ENCODE data around the gene ECHS1. TPM values are rescaled to one million over a fixed set of nuclear protein-coding genes. Genes with fewer than 3 reads are reported as not detected.

ECHS1 gene
- total RNA-seq, 1 donor from 2014 or later: 64.3 TPM

GRCh38 chr10:133316266-133316665, 56.9 kb downstream of the ECHS1 start:
- Mint-ChIP-seq H3K27ac (no peak overlapping the region), H3K36me3 (ENCODE audit: low read depth) (peaks cover 9% of the 10 kb centered on the region), H3K9me3 (peaks cover 6% of the 10 kb centered on the region), H3K4me1 (peaks cover 11% of the 10 kb centered on the region), H3K4me3 (no peak overlapping the region), H3K27me3 (peaks cover 9% of the 10 kb centered on the region)
- no peak for DNase-seq
- intact Hi-C loops (cut with micrococcal nuclease): no loop called here

- Mint-ChIP-seq H3K4me1 (peaks cover 11% of the 10 kb centered on the region), H3K27ac (no peak overlapping the region), H3K36me3 (ENCODE audit: low read depth) (peaks cover 10% of the 10 kb centered on the region), H3K4me3 (no peak overlapping the region), H3K27me3 (peaks cover 9% of the 10 kb centered on the region), H3K9me3 (peaks cover 6% of the 10 kb centered on the region)
- intact Hi-C loops (cut with micrococcal nuclease): no loop called here
- no peak for DNase-seq
Observed at GRCh38 chr10:133315847-133316246, 57.3 kb downstream of the ECHS1 start.

GRCh38 chr10:133314911-133315310, 58.2 kb downstream of the ECHS1 start:
- H3K4me1 Mint-ChIP-seq: peaks cover 11% of the 10 kb centered on the region
- peaks cover 5% of the 10 kb centered on the region for H3K27me3 Mint-ChIP-seq
- H3K4me3 Mint-ChIP-seq: no peak overlapping the region
- DNase-seq: no peak
- intact Hi-C loops (cut with micrococcal nuclease): no loop called here
- H3K9me3 Mint-ChIP-seq: peaks cover 6% of the 10 kb centered on the region
- no peak overlapping the region for H3K27ac Mint-ChIP-seq
- H3K36me3 Mint-ChIP-seq (ENCODE audit: low read depth): peaks cover 14% of the 10 kb centered on the region

- H3K9me3 Mint-ChIP-seq: peaks cover 6% of the 10 kb centered on the region
- H3K36me3 Mint-ChIP-seq (ENCODE audit: low read depth): peaks cover 17% of the 10 kb centered on the region
- H3K27me3 Mint-ChIP-seq: no peaks in the 10 kb centered on the region
- H3K27ac Mint-ChIP-seq: no peak overlapping the region
- H3K4me1 Mint-ChIP-seq: peaks cover 6% of the 10 kb centered on the region
- no peak for DNase-seq
- intact Hi-C loops (cut with micrococcal nuclease): no loop called here
- no peak overlapping the region for H3K4me3 Mint-ChIP-seq
Observed at GRCh38 chr10:133313192-133313591, 60.0 kb downstream of the ECHS1 start.

GRCh38 chr10:133312769-133313145, 60.4 kb downstream of the ECHS1 start:
- Mint-ChIP-seq H3K36me3 (ENCODE audit: low read depth) (peaks cover 20% of the 10 kb centered on the region), H3K4me3 (no peak overlapping the region), H3K4me1 (peaks cover 10% of the 10 kb centered on the region), H3K27ac (no peak overlapping the region), H3K9me3 (peaks cover 6% of the 10 kb centered on the region), H3K27me3 (peaks cover 2% of the 10 kb centered on the region)
- intact Hi-C loops (cut with micrococcal nuclease): no loop called here
- DNase-seq: no peak

Other genes starting within 250 kb of the ECHS1 start
- 0.19 and 0.21 TPM in 2 replicates for gene KNDC1, start 213.1 kb downstream of the ECHS1 start, total RNA-seq
- gene UTF1, start 143.1 kb downstream of the ECHS1 start, total RNA-seq: 0.17 and 0.19 TPM in 2 replicates
- gene VENTX, start 135.5 kb downstream of the ECHS1 start, total RNA-seq: not detected in 2 replicates
- 143 and 165 TPM in 2 replicates for gene ADAM8, start 96.5 kb downstream of the ECHS1 start, total RNA-seq
- gene TUBGCP2, start 64.5 kb downstream of the ECHS1 start, total RNA-seq: 65.3 and 70.6 TPM in 2 replicates
- 83.8 and 87.2 TPM in 2 replicates for gene ZNF511, start 64.4 kb downstream of the ECHS1 start, total RNA-seq
- gene CALY, start 36.5 kb downstream of the ECHS1 start, total RNA-seq: not detected in 2 replicates
- not detected in 2 replicates for gene PRAP1, start 26.0 kb downstream of the ECHS1 start, total RNA-seq
- 43.6 and 46.6 TPM in 2 replicates for gene FUOM, start 15.3 kb downstream of the ECHS1 start, total RNA-seq
- gene PAOX, start 5.9 kb upstream of the ECHS1 start, total RNA-seq: 9.3 and 9.4 TPM in 2 replicates
- 66.8 and 68.1 TPM in 2 replicates for gene MTG1, start 20.8 kb upstream of the ECHS1 start, total RNA-seq
- gene SPRN, start 51.3 kb upstream of the ECHS1 start, total RNA-seq: not detected in 2 replicates
- gene SCART1, start 80.6 kb upstream of the ECHS1 start, total RNA-seq: 0.76 and 0.77 TPM in 2 replicates
- gene CYP2E1, start 154.0 kb upstream of the ECHS1 start, total RNA-seq: 0.33 and 0.40 TPM in 2 replicates
- gene SYCE1, start 192.2 kb upstream of the ECHS1 start, total RNA-seq: 0.37 and 0.38 TPM in 2 replicates

Data from activated CD4-positive, alpha-beta T cell treated with anti-CD3 and anti-CD28 coated beads, Interleukin-2, amount 10 ng/mL, durations not matched to agents 24 days and 14 days (primary cell).